GM18858 (cell line): ENCODE measurements around the gene ADM5.

Experiments used
- ATAC-seq: cut with Tn5 transposase; IDR thresholded peaks from one replicate; pipeline ENCODE4 v1.9.1; 2021; ENCODE audit not compliant: unreplicated experiment

The ADM5 gene, protein sequence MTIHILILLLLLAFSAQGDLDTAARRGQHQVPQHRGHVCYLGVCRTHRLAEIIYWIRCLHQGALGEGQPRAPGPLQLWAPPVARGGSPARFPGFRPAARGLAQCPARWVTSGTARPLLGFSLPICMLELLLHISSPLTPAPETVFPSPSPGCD

DNA sequence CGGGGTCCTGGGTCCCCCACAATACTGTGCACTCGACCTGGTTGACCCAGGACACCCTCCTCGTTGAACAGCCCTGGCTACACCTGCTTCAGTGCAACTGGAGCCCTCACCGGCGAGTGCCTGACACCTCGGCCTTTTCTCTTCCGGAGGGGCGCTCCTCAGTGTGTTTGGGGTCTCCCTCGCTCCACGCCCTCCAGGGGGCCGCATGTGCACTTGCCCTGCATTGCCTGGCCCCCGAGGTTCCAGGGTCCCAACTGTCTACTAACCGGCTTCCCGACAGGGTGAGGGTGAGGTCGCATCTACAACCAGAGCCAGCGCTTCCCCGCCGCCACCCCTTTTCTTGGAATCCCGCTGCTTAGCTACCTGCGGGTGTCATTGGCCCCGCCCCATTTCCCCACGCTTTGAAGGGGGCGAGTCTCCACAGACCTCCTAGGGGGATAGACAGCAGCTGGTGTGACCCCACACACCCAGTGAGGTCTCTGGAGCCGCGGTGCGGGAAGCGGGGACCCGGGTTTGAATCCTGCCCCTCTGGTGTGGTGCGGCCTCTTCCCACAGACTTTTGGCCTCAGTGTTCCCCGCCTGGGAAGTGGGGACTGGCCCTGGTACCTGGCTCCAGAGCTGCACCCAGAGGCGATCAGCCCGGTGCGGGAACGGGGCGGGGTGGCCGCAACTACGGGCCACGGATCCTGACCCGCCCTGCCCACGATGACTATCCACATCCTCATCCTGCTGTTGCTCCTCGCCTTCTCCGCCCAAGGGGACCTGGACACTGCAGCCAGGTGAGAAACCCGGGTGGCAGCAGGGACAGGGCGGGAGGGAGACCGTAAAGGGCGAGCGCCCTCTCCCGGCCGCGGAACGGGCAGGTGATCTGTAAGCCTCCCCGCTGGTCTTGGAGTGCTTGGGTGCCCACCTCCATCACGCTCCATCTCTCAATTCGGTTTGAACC lies at the start of gene ADM5:
ADM5 (plus strand) TSS at position 462 of the 946 bp plus-strand sequence; CDS start at position 706, 244 bp downstream.
- ATAC-seq: no peak

DNA sequence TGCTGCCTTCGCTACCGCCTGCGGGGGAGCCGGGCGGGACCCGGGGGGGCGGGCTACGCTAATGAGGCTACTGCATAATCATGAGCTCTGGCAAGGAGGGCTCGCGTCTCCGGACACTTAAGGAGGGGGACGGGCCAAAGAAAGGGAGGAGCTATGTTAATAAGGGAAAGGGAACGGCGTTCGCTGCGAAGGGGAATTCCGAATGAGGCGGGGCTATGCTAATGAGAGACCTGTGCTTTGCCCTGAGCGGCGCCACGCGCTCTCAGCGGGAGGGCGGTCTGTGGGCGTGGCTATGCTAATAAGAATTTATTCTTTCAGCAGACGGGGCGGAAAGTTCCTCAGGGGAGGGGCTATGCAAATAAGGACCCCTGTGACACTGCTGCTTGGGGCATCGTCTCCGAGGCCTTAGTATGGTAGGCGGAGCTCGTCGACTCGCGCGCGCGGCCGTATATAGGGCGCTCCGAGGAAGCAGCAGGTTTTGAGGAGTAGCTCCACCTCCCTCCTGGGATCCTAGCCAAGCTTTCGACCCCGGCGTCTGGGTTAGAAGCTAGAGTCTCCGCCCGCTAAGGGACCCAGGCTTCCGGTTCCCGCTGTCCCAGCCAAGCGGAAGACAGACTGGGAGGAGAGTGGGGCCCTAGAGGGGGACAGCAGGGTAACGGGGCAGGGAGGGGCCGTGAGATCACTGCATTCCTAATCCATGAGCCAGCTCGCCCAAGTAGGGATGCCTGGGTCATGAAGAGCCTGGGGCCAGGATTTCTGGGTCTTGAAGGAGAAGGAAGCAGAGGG lies 49.1 kb upstream of the ADM5 start, which contains the start of gene RRAS:
RRAS (minus strand) TSS at position 31 of the 786 bp plus-strand sequence. CDS start 45 bp downstream, outside the sequence.
- peak; percentile 52 for ATAC-seq

DNA sequence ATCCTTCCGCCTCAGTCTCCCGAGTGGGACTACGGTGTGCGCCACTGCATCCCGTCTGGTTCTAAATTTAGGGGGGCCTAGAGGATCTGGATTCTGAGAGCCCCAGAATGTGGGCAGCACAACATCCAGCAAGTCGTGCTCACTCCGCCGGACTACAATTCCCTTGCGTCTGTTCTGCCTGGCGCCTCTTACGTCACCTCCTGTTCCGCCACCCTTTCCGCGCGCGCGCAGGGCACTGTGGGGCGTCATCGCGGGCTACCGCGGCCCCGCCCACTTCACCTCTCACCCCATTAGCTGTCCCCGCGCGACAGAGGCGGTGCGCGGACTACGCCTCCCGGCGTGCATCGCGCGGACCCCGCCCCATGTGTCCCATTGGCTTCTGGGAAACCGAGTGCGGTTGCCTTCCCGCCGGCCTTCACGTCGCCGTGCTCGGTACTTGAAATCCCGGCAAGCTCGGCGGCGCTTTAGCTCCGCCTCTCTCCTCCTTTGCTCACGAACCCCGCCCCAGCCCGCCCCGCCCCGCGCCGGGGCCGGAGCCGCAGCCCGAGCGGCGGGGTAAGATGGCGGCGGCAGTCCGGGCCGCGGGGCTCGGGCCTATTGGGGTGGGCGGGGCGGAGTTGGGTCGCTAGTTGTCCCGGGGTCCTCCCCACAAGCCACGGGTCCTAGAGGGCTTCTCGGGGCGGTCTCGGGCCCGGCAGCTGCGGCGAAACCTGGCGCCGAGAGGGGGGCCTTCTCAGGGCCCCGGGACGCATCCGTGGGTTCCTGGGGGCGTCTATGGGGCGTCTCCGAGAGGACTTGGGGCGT lies 47.5 kb upstream of the ADM5 start, which contains the start of gene SCAF1:
SCAF1 (plus strand) TSS at position 522 of the 804 bp plus-strand sequence. CDS start 2,818 bp downstream, outside the sequence.
- ATAC-seq: peak; percentile 50

DNA sequence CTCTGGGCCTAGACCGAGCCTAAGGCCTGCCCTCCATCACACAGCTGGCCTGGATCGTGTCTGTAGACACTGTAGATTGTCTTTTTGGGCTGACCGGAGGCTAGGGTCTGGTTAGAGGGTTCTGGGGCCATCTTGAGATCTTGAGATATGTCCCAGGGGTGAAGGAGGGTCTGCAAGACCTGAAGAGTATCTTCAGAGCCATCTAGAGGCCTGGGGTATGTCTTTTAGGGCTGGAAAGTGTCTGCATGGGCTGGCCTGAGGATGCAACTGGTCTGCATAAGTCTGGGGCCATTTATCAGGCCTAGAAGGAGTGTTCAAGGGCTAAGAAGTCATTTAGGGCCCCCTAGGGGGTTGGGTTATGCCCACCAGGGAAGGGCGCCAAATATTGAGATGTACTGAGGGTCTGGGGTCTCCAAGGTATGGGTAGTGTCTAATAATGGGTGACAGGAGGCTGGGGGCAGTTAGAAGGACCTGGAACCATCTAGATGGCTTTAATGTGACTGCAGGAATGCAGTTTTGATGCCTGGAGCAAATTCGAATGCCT lies 46.8 kb upstream of the ADM5 start:
- no peak for ATAC-seq

DNA sequence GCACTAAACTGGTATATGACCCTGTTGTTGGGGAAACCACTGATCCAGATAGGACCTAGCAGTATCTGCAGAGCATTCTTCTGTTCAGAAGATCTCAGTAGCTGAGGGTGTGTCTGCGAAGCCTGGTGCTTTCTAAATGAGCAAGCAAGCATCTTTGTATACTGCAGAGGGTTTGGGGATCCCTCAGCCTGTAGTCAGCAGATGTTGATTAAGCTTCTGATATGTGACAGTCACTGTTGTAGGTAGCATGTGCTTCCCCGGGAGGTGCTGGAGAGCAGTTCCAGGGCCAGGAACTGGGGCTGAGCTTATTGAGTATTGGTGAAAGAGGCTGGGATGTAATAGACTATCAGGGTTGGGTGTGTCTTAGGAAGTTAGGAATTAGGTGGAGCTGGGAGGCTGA lies 45.9 kb upstream of the ADM5 start:
- no peak for ATAC-seq

DNA sequence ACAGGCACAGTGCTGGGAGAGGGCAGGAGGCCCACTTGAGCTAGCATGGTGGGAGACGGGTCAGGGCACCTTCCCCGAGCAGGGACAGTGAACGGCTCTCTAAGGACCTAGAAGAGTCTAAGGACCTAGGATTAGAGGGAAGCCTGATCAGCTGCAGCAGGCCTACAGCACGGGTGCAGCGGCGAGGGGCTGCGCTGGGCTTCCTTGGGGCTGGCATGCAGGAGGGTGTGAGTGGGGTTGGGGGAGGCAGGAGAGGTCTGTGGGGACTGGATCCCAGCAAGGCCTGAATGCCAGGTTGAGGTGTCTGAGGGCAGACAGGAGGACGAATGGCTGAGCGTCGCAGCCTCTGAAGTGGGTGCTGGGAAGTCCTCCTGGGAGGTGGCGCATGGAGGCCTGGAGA lies 43.8 kb upstream of the ADM5 start:
- no peak for ATAC-seq

DNA sequence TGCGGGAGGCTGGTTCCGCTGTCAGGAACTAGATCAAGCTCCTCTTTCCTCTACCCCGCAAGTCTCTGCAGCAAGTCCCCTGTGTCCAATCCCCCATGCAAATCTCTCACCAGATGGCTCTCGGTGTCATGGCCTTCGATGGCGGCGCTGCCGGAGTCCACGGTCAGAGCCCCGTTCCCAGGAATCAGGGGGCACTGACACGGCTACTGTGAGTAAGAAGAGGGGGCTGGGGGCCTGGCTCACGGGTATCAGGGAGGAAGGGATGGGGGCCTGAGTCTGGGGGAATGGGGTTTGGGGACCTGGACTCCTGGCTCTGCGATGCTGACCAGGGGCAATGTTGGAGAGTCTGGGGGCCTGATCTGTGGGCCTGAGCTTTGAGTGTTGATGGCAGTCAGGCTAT lies 43.4 kb upstream of the ADM5 start:
- ATAC-seq: no peak

DNA sequence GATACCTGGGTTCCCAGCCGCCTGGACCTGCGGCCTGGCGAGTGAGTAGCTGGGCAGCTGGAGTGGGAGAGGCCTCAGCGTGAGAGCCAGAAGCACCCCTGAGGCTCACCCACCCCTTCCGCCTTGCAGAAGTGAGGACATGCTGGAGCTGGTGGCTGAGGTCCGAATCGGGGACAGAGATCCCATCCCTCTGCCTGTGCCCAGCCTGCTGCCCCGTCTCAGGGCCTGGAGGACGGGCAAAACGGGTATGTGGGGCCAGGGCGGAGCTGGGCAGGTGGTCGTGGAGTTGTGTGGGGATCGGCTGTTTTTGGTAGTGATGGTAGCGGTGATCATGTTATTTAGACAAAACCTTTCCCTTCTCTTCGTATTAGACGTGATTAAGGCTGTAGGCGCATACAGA lies 42.8 kb upstream of the ADM5 start:
- ATAC-seq: no peak

DNA sequence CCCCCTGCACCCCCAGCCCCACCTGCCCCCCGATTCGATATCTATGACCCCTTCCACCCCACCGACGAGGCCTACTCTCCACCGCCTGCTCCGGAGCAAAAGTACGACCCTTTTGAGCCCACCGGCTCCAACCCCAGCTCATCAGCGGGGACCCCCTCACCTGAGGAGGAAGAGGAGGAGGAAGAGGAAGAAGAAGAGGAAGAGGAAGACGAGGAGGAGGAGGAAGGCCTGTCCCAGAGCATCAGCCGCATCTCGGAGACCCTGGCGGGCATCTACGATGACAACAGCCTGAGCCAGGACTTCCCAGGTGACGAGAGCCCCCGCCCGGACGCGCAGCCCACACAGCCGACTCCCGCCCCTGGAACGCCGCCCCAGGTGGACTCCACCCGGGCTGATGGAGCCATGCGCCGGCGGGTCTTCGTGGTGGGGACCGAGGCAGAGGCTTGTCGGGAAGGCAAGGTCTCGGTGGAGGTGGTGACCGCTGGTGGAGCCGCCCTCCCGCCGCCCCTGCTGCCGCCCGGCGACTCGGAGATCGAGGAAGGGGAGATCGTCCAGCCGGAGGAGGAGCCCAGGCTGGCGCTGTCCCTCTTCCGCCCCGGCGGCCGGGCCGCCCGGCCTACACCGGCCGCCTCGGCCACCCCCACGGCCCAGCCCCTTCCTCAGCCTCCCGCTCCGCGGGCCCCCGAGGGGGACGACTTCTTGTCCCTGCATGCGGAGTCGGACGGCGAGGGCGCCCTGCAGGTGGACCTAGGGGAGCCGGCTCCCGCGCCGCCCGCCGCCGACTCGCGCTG lies 38.2 kb upstream of the ADM5 start:
- no peak for ATAC-seq

DNA sequence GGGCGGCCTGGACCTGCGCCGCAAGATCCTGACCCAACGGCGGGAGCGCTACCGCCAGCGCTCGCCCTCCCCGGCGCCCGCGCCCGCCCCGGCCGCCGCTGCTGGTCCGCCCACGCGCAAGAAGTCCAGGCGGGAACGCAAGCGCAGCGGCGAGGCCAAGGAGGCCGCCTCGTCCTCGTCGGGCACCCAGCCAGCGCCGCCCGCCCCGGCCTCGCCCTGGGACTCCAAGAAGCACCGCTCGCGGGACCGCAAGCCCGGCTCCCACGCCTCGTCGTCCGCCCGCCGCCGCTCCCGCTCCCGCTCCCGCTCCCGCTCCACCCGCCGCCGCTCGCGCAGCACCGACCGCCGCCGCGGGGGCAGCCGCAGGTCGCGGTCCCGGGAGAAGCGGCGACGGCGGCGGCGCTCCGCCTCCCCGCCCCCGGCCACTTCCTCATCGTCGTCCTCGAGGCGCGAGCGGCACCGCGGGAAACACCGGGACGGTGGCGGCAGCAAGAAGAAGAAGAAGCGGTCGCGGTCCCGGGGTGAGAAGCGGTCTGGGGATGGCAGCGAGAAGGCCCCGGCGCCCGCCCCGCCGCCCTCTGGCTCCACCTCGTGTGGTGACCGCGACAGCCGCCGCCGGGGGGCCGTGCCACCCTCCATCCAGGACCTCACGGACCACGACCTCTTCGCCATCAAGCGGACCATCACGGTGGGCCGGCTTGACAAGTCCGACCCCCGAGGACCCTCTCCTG lies 37.4 kb upstream of the ADM5 start:
- no peak for ATAC-seq

DNA sequence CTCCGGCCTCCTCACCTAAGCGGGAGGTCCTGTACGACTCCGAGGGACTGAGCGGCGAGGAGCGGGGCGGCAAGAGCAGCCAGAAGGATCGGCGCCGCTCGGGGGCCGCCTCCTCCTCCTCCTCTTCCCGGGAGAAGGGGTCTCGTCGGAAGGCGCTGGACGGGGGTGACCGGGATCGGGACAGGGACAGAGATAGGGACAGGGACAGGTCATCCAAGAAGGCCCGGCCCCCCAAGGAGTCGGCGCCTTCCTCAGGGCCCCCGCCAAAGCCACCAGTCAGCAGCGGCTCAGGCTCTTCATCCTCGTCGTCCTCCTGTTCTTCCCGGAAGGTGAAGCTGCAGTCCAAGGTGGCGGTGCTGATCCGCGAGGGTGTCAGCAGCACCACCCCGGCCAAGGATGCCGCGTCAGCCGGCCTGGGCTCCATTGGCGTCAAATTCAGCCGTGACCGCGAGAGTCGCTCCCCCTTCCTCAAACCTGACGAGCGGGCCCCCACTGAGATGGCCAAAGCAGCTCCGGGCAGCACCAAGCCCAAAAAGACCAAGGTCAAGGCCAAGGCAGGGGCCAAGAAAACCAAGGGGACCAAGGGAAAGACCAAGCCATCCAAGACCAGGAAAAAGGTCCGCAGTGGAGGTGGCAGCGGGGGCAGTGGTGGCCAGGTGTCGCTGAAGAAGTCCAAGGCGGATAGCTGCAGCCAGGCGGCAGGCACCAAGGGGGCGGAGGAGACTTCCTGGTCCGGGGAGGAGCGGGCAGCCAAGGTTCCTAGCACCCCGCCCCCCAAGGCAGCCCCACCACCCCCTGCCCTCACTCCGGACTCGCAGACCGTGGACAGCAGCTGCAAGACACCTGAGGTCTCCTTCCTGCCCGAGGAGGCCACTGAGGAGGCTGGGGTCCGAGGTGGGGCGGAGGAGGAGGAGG lies 36.6 kb upstream of the ADM5 start:
- no peak for ATAC-seq

DNA sequence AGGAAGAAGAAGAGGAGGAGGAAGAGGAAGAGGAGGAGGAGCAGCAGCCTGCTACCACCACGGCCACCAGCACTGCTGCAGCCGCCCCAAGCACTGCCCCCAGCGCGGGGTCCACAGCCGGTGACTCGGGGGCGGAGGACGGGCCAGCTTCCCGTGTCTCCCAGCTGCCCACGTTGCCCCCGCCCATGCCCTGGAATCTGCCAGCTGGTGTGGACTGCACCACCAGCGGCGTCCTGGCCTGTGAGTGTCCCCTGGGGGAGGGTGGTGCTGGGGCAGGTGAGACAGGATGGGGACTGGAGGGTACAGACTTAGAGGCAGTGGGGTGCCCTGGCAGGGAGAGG lies 36.0 kb upstream of the ADM5 start:
- ATAC-seq: no peak

DNA sequence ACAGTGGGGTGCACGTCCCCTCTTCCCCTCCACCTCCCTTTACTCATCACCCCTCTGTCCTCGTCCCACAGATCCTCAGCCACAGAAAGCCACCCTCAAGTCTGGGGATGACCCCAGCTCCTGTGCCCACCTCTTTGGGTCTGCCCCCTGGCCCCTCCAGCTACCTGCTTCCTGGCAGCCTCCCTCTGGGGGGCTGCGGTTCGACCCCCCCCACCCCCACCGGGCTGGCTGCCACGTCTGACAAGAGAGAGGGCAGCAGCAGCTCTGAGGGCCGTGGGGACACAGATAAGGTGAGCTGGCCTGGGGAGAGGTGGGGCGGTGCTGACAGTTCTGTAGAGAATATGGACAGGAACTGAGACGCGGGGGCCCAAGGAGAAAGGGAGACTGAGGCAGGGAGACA lies 34.8 kb upstream of the ADM5 start:
- ATAC-seq: no peak

DNA sequence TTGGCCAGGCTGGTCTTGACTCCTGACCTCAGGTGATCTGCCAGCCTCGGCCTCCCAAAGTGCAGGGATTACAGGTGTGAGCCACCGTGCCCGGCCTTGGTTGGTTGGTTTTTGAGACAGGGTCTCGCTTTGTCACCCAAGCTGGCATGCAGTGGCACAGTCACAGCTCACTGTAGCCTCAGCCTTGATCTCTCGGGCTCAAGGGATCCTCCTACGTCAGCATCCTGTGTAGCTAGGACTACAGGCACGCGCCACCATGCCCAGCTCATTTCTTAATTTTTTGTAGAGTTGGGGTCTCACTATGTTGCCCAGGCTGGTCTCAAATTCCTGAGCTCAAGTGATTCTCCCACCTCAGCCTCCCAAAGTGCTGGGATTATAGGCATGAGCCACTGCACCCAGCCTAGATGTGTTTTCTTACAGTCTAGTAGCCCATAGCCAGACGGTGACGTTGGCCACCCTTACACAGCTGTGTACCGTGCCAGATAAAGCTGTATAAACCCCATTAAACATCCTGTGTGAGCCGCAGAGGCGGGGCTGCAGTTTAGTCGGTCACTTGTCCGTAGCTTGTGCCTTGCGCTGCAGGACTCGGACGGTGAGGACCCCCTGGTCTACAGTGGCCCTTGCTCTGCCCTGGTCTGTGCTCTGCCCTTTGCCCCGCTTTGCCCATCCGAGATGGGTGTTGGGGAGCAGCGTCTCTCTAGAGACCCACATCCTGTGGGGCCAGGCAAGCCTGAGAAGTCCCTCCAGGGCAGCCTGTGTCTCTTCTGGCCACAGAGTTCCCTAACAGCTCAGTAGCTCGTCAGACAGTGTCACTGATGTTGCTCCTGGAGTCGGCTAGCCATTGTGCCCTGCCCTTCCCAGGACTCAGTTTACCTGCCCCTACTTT lies 33.6 kb upstream of the ADM5 start:
- ATAC-seq: no peak

DNA sequence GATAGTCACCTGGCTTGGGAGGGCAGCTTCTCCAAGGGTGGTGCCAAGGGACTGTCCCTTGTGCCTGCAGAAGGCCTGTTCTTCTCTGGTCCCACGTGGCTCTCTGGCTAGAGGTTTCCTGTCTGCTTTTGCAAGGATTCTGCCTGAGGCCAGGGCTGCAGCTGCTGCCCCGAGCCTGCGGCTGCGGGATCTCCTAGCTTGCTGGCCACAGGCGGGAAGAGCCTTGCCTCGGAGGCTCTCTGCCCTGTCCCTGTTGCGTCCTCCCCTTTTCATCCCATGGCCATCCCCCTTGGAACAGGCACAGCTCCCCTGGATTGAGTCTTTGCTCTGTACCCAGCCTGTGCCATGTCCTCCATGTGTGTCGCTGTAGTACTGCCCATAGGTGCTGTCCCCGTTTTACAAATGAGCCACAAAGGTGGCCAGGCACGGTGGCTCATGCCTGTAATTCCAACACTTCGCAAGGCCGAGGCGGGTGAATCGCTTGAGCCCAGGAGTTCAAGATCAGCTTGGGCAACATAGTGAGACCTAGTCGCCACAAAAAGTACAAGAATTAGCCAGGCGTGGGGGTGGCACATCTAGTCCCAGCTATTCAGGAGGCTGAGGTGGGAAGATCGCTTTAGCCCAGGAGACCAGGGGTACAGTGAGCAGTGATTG lies 32.8 kb upstream of the ADM5 start:
- no peak for ATAC-seq

DNA sequence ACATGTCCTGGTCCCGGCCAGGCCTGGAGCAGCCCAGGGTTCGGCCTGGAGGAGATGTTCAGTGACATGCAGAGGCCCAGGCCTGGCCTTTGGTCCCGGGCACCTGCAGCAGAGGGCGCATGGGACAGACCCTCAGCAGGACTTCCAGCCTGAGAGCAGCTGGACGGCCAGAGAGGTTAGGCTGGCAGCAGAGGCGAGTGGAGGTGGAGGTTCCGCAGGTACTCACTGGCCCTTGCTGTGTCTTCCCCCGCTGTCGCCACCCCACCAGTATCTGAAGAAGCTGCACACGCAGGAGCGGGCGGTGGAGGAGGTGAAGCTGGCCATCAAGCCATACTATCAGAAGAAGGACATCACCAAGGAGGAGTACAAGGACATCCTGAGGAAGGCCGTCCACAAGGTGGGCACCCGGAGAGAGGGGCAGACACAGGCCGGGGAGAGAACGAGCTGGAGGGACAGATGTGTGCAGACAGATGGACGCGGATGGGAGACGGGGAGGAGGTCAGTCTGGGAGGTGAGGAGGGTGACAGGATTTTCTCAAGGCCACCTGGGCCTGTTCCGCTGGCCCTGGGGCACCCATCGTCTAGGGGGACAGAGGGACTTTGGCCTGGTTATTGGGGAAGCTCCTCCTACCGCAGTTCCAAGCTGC lies 31.8 kb upstream of the ADM5 start:
- ATAC-seq: no peak
